Measurements from ENCODE around the gene IL16. TPM values are rescaled to one million over a fixed set of nuclear protein-coding genes. Genes with fewer than 3 reads are reported as not detected.
"Not testable (repeated sequence)": the region's sequence is repeated elsewhere in the genome, so short reads cannot be mapped to it uniquely, and the experiment has no call there.

The IL16 gene
- total RNA-seq, 1 experiment from 2014 or later = 0.96 TPM

DNA sequence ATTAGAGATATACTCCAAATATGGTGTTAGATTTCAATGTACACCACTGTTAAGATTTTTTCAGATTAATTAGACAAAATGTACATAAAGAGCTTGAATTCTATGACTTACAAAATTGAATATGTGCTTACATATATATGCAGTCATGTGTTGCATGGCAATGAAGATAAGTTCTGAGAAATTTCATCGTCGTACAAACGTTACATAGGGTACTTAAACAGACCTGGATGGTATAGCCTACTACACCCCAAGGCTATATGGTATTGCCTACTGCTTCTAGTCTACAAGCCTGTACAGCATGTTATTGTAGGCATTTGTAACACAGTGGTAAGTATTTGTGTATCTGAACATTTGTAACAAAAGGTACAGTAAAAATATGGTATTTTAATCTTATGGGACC is 9.3 kb downstream of the IL16 start:
- no peak for DNase-seq (ENCODE audit: low read depth)

DNA sequence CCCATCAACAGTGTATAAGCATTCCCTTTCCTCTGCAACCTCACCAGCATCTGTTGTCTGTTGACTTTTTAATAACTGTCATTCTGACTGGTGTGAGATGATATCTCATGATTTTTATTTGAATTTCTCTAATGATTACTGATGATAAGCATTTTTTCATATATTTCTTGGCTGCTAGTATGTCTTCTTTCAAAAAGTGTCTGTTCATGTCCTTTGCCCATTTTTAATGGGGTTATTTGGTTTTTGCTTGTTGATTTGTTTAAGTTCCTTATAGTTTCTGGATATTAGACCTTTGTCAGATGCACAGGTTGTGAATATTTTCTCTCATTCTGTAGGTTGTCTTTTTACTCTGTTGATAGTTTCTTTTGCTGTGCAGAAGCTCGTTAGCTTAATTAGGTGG is 11.3 kb downstream of the IL16 start:
- not testable (repeated sequence) for DNase-seq (ENCODE audit: low read depth)

DNA sequence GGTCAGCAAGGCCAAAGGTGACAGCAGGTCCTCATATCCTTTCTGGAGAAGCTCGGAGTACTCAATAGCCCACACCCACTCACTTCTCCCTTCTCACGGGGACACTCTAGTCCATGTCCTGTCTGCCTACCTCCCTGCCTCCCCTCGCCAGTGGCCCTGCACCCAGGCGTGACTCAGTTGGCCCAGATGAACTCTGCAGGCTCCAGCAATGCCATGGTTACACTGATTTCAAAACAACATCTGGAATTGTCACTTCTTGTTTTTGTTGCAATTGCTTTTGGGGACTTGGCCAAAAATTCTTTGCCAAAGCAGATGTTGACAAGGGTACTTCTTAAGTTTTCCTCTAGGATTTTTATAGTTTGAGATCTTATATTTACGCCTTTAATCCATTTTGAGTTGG is 13.0 kb downstream of the IL16 start:
- no peak for DNase-seq (ENCODE audit: low read depth)

DNA sequence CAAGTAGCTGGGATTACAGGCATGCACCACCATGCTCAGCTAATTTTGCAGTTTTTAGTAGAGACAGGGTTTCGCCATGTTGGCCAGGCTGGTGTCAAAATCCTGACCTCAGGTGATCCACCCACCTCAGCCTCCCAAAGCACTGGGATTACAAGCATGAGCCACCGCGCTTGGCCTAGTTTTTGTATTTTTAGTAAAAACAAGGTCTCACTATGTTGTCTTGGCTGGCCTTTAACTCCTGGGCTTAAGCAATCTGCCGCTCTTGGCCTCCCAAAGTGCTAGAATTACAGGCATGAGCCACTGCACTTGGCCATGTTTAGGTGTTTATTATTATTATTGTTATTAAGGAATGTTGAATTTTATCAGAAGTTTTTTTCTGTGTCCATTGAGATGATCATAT is 14.7 kb downstream of the IL16 start:
- DNase-seq (ENCODE audit: low read depth) = no peak

DNA sequence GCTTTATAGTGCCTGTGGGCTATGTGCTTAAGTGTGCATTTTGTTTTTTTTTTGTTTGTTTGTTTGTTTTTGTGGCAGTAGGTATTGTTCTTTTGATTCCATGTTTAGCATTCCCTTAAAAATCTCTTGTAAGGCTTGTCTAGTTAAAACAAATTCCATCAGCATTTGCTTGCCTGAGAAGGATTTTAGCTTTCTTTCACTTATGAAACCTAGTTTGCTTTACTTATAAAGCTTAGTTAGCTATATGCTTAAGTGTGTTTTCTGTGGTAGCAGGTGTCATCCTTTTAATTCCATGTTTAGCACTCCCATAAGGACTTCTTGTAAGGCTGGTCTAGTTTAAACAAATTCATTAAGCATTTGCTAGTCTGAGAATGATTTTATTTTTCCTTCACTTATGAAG is 17.3 kb downstream of the IL16 start:
- DNase-seq (ENCODE audit: low read depth) = no peak

DNA sequence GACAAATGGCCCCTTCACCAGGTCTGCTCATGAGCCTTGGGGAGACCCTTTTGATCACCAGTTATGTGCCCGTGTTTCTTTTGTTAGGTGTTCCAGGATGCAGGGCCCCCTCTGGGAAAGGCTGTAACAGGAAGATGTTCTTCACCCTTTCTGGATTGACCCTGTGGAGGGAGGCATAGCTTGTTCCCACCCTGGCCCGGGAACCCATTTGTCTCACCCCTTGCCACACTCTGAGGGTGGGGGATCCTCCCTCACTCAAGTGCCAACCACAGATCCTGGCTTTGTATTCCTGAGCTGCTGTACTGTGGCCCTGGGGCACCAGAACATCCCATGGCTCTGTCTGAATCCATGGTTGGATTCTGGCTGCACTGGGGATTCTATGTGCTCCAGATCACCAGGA is 18.9 kb downstream of the IL16 start:
- DNase-seq (ENCODE audit: low read depth) = no peak

DNA sequence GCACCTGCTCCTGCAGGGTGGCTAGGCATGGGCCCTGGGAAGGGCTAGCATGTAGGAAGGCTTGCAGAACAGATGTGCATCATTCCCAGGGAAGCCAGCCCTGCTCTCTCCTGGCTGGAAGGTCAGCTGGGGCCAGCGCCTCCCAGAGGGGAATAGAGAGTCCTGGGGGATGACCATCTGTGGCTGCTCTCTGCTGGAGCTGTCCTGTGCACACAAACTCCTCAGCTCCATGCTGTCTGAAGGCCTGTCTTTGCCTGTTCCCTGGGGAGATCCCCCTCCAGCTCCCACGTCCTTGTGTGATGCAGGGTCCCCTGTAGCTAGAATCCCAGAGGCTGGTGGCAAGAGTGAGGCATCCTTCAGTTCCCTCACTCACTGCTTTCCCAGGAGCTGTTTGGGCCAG is 19.3 kb downstream of the IL16 start:
- no peak for DNase-seq (ENCODE audit: low read depth)

DNA sequence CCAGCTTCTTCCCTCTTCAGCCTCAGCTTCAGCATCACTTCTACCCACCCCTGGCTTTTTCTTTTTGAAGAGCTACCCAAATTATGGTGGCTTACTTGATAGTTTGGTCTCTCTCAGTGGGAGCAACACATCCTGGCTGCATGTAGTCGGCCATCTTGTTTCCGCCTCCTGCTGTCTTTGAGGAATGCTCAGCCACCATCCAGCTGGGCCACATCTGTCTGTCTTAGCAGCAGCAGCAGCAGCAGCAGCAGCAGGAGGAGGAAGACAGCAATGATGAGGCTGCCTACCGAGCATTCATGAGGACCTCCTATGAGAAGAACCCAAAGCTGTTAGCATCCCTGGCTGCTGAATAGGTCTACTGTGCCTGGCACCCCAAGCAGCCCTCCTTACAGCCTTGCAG is 19.7 kb downstream of the IL16 start:
- DNase-seq (ENCODE audit: low read depth) = no peak

DNA sequence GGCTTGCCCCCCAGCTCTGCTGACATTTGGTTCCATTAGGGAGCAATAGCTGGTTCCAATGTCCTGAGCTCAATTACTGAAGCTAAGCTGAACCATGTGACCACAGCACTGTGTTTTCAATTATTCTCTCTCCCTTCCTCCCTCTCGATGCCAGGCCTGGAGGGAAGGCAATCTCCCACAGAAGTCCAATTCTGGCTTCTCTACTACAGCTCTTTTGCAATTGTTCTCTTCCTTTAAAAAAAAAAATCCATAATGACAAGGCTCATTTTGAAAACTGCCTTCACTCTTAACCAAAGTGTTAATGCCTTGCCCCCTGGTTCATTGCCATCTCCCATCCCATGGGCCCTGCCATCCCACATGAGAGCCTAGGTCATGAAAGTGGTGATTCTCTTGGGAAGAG is 24.8 kb downstream of the IL16 start:
- peak; percentile 47 for DNase-seq (ENCODE audit: low read depth)

DNA sequence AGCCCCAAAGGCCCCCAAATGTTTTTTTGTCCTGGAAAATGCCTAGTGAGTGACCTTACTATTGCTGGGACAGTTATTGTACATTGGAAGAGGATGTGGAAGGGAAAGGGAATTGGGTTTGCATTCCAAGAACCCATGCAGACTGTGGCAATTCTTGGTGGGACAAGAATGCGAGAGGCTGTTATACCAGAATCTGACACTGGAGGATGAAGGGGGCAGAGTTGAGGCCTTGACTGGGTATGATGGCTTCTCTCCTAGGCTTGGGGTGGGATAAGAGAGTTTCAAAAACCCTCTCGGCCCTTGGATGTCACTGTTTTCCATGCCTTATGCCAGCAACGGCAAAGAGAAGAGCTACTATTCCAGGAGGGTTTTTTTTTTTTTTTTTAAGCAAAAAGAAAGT is 25.3 kb downstream of the IL16 start:
- DNase-seq (ENCODE audit: low read depth) = no peak

GRCh38 chr15:81223346-81223971 is 26.8 kb downstream of the IL16 start:
- no peak for DNase-seq (ENCODE audit: low read depth)

GRCh38 chr15:81224232-81224631 is 27.6 kb downstream of the IL16 start:
- no peak for DNase-seq (ENCODE audit: low read depth)

DNA sequence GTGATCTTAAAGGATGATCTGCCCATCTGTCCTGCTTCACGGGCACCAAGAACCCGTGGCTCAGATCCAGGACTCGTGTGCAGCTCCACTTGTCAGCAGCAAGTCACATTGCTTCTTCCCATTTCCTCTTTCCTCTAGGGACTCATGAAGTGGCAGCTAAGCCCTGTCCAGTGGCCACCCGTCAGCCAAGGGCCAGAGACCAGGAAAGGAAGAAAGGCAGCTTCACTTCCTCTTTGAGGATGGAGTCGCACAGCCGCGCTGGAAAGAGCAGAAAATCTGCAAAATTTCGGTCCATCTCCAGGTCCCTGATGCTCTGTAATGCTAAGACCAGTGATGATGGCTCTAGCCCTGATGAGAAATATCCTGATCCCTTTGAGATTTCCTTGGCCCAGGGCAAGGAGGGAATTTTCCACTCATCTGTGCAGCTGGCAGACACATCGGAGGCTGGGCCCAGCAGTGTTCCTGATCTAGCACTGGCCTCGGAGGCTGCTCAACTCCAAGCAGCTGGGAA is 28.5 kb downstream of the IL16 start:
- peak; percentile 51 for DNase-seq (ENCODE audit: low read depth)

DNA sequence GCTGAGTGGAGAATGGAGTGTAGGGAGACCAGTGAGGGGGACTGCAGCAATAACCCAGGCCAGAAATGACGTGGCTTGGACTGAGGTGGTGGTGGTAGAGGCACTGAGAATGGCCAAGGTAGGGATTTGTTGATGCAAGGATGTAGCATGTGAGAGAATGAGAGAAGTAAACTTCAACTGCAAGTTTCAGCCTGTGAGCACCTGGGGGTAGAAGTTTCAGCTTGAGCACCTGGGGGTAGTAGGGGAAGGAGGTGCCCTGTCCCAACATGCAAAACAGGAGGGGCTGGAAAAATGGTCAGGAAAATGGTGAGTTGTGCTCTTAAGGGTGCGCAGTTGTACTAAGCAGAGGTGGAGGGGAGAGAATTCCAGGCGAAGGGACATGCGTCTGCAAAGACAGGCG is 31.0 kb downstream of the IL16 start:
- DNase-seq (ENCODE audit: low read depth) = no peak

DNA sequence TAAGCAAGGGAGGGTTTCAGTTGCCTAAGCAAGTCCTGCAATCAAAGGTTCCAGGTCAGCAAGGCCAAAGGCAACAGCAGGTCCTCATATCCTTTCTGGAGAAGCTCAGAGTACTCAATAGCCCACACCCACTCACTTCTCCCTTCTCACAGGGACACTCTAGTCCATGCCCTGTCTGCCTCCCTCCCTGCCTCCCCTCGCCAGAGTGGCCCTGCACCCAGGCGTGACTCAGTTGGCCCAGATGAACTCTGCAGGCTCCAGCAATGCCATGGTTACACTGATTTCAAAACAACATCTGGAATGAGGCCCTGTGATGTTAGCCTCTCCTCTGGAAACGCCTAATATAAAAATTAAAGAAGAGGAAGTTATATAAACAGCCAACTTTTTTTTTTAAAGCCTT is 32.9 kb downstream of the IL16 start:
- no peak for DNase-seq (ENCODE audit: low read depth)

GRCh38 chr15:81235276-81236123 is 38.8 kb downstream of the IL16 start:
- peak; percentile 71 for DNase-seq (ENCODE audit: low read depth)

DNA sequence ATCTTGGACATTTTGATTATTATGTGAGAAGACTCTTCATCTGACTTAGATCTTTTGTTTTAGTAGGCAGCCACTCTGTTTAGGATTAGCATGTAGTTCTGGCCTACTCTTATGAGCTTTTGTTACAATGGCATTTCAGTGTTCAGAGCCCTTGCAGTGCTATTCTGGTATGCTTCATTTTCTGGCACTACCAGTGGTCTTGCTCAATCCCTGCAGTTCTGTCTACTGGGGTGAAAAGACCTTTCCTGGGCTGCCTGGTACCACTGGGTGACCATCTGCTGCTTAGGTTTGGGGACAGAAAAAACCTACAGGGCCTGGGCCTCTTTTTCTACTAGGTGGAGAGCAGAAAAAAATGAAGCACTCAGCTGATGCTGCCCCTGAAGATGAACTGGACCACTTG is 42.5 kb downstream of the IL16 start:
- DNase-seq (ENCODE audit: low read depth) = peak; percentile 22

- DNase-seq (ENCODE audit: low read depth) = no peak
Measured at GRCh38 chr15:81242778-81243177, 46.1 kb downstream of the IL16 start.

GRCh38 chr15:81244306-81244705 is 47.6 kb downstream of the IL16 start:
- no peak for DNase-seq (ENCODE audit: low read depth)

DNA sequence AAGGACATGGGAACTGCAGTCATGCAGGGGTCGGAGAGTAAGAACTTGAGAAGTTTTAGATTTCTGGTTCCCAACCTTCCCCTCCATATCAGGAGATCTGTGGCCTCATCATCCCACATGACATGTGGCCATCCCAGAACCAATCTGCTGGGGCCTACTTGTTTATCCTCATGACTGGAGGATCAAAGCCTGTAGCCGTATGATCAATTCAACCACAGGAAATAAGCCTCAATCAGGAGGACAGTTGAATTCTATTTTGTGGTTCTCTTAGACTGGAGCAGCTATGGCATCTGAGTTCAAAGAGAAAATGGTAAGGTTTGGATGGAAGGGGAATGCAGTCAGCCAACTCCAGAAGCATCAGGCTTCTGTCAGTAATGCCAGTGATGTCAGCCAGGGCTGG is 57.2 kb downstream of the IL16 start:
- DNase-seq (ENCODE audit: low read depth) = peak; percentile 70

GRCh38 chr15:81254277-81254915 is 57.7 kb downstream of the IL16 start:
- peak; percentile 46 for DNase-seq (ENCODE audit: low read depth)

DNA sequence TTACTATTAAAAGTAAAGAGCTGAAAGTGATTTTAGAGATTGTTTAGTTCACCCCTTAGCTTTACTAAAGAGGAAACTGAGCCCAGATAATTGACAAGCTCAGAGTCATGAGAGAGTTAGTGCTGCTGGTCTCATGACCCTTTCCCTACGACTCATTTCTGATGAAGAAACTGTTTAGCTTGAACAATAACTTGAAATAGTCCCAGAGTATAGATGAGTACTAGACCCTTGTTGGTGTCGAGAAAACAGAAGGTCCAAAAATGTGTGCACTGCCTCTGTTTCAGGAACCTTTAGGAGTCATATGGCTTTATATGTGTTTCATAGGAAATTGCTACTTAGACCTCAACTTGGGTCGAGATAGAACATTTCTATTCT is 58.2 kb downstream of the IL16 start:
- no peak for DNase-seq (ENCODE audit: low read depth)
